Gastrocnemius medialis (tissue), 4 donors: ENCODE data around the gene THADA. TPM values are rescaled to one million over a fixed set of nuclear protein-coding genes. Genes with fewer than 3 reads are reported as not detected.

Experiments used
- ATAC-seq, 2 donors: fragments of 150-250 bp; one replicate each; pipeline ENCODE4 v1.9.1; 2016
- DNase-seq, 2 donors: peaks; one replicate each; pipeline ENCODE4 v3.0.0-alpha.2; 2019
- H3K27ac ChIP-seq, 4 donors: fragments of 200-600 bp; sonication (generic); 1 replicate in 1 of 4; 2 replicates in 3 of 4; pipeline ENCODE4 v1.5.1; 2016 to 2018; ENCODE audit warnings: mild to moderate bottlenecking in 2 of 4, moderate library complexity in 1 of 4
- H3K27me3 ChIP-seq, 3 donors: fragments of 200-600 bp; sonication (generic) in 2 of 3; 1 replicate in 1 of 3; 2 replicates in 2 of 3; pipeline versions ENCODE4 v1.5.1 to v1.6.0; 2016 to 2019; ENCODE audit warnings: mild to moderate bottlenecking in 1 of 3, moderate library complexity in 1 of 3
- H3K36me3 ChIP-seq, 2 donors: fragments of 200-600 bp; sonication (generic) in 1 of 2; one replicate each; pipeline ENCODE4 v1.5.1; 2017 to 2018
- H3K4me1 ChIP-seq, 2 donors: fragments of 200-600 bp; sonication (generic) in 1 of 2; one replicate each; pipeline ENCODE4 v1.5.1; 2016 to 2017; ENCODE audit warnings: mild to moderate bottlenecking in 2 of 2
- H3K4me3 ChIP-seq, 4 donors: fragments of 200-600 bp; sonication (generic) in 3 of 4; 1 replicate in 1 of 4; 2 replicates in 3 of 4; pipeline ENCODE4 v1.5.1; 2016 to 2019; ENCODE audit warnings: mild to moderate bottlenecking in 2 of 4
- H3K9me3 ChIP-seq, 3 donors: fragments of 200-600 bp; sonication (generic) in 2 of 3; 1 replicate in 1 of 3; 2 replicates in 2 of 3; pipeline ENCODE4 v1.5.1; 2016 to 2019
- CTCF ChIP-seq, 5 experiments: fragments of 450-650 bp in 3 of 5; fragments of 200-600 bp in 2 of 5; sonication (generic) in 2 of 5; IDR thresholded peaks in 4 of 5; conservative IDR thresholded peaks in 1 of 5; 1 replicate in 4 of 5; 2 replicates in 1 of 5; pipeline ENCODE4 v1.5.1; 2016 to 2019; ENCODE audit warnings: antibody characterized with exemption in 5 of 5, mild to moderate bottlenecking in 3 of 5, moderate library complexity in 3 of 5
- POLR2A ChIP-seq, 2 donors: fragments of 450-650 bp; IDR thresholded peaks; one replicate each; pipeline ENCODE4 v1.6.1; 2017; ENCODE audit warnings: antibody characterized with exemption in 2 of 2, mild to moderate bottlenecking in 2 of 2, moderate library complexity in 2 of 2
- in situ Hi-C, 4 donors: fragments of 200-750 bp; cut with MboI; loops; one replicate each; pipeline versions ENCODE4 v1.15.0 to v1.8.0; 2017; ENCODE audit warnings: low sequenced_read_pairs in 4 of 4
- intact Hi-C: fragments of 100-400 bp; cut with DNase I; formaldehyde crosslinking; loops from one replicate; pipeline ENCODE4 v1.15.1; 2023; ENCODE audit warnings: low total_unique reads
- total RNA-seq, 4 donors: library from RNA; depleted of rRNA; stranded (reverse); fragments of >200 nt; gene quantifications; one replicate each; pipeline versions ENCODE4 v1.1.0 to v1.2.3, GENCODE V29; 2016

The THADA gene
- total RNA-seq, 4 donors from 2014 or later = 13.6 to 19.0 (median 16.2) TPM

GRCh38 chr2:43303889-43304288 lies 291.9 kb downstream of the THADA start:
- peak overlapping the region; percentile 21 to 79 (median 68) for H3K27ac ChIP-seq
- peaks cover 29 to 45% of the 10 kb centered on the region in 2 donors for H3K4me1 ChIP-seq
- H3K36me3 ChIP-seq = no peaks in the 10 kb centered on the region
- ATAC-seq (no peak), DNase-seq (no peak)
- TF ChIP-seq POLR2A (IDR thresholded peaks at IDR 0.05) (no peak), CTCF (IDR thresholded peaks at IDR 0.05 in 4 of 5, conservative IDR thresholded peaks at IDR 0.05 in 1 of 5) (no peak)
- in situ Hi-C loops = no loop called here
- H3K27me3 ChIP-seq = no peaks in the 10 kb centered on the region
- no peak overlapping the region for H3K4me3 ChIP-seq
- intact Hi-C loops = loop anchor here (5.0 kb wide), 1 partner anchor 37 kb away; no protein-coding TSS in a partner anchor
- no peaks in the 10 kb centered on the region for H3K9me3 ChIP-seq

- DNase-seq (no peak), ATAC-seq (no peak)
- Histone ChIP-seq H3K9me3 (no peaks in the 10 kb centered on the region), H3K27ac (peak overlapping the region in 1 of 4 donors; percentile 29), H3K4me3 (no peak overlapping the region), H3K4me1 (peaks cover 29 to 48% of the 10 kb centered on the region in 2 donors), H3K36me3 (no peaks in the 10 kb centered on the region), H3K27me3 (no peaks in the 10 kb centered on the region)
- TF ChIP-seq CTCF (IDR thresholded peaks at IDR 0.05 in 4 of 5, conservative IDR thresholded peaks at IDR 0.05 in 1 of 5) = no peak
- no peak for TF ChIP-seq POLR2A (IDR thresholded peaks at IDR 0.05)
- intact Hi-C loops = loop anchor here (5.0 kb wide), 1 partner anchor 36 kb away; no protein-coding TSS in a partner anchor
- in situ Hi-C loops = no loop called here
These were observed 292.8 kb downstream of the THADA start for GRCh38 chr2:43302961-43303494.

- Histone ChIP-seq H3K4me1 (peaks cover 29 to 48% of the 10 kb centered on the region in 2 donors), H3K4me3 (no peak overlapping the region), H3K27me3 (no peaks in the 10 kb centered on the region), H3K36me3 (no peaks in the 10 kb centered on the region), H3K9me3 (no peaks in the 10 kb centered on the region), H3K27ac (peak overlapping the region in 2 of 4 donors; percentile 2 to 57)
- no peak for DNase-seq
- ATAC-seq = no peak
- TF ChIP-seq POLR2A (IDR thresholded peaks at IDR 0.05) = no peak
- TF ChIP-seq CTCF (IDR thresholded peaks at IDR 0.05 in 4 of 5, conservative IDR thresholded peaks at IDR 0.05 in 1 of 5) = no peak
- intact Hi-C loops (loop anchor here (5.0 kb wide), 1 partner anchor 35 kb away; no protein-coding TSS in a partner anchor), in situ Hi-C loops (no loop called here)
These were observed 293.5 kb downstream of the THADA start for GRCh38 chr2:43302182-43302960.

- Histone ChIP-seq H3K4me1 (peaks cover 25 to 39% of the 10 kb centered on the region in 2 donors), H3K4me3 (peak overlapping the region in 1 of 4 donors; percentile 27), H3K27me3 (no peaks in the 10 kb centered on the region), H3K36me3 (no peaks in the 10 kb centered on the region), H3K27ac (peak overlapping the region; percentile 2 to 57 (median 12)), H3K9me3 (no peaks in the 10 kb centered on the region)
- DNase-seq = no peak
- in situ Hi-C loops (no loop called here), intact Hi-C loops (loop anchor here (5.0 kb wide), 1 partner anchor 34 kb away; no protein-coding TSS in a partner anchor)
- ATAC-seq = peak in 1 of 2 donors; percentile 8
- TF ChIP-seq POLR2A (IDR thresholded peaks at IDR 0.05) (no peak), CTCF (IDR thresholded peaks at IDR 0.05 in 4 of 5, conservative IDR thresholded peaks at IDR 0.05 in 1 of 5) (no peak)
These were observed 294.9 kb downstream of the THADA start for GRCh38 chr2:43300781-43301583.
